Brain microvascular endothelial cell (primary cell): ENCODE measurements around the gene EYA2.
"Not testable (repeated sequence)": the region's sequence is repeated elsewhere in the genome, so short reads cannot be mapped to it uniquely, and the experiment has no call there.

Experiments
- DNase-seq: peaks from one replicate; pipeline ENCODE4 v3.0.0-alpha.2; 2020
- H3K27ac ChIP-seq: fragments of 250-450 bp; sonication (Bioruptor Pico); 2 replicates; pipeline ENCODE4 v1.5.1; 2020; ENCODE audit warnings: mild to moderate bottlenecking, moderate library complexity
- H3K27me3 ChIP-seq: fragments of 250-450 bp; sonication (Bioruptor Pico); replicated peaks from 2 replicates; pipeline ENCODE4 v1.5.1; 2020; ENCODE audit warnings: mild to moderate bottlenecking
- H3K36me3 ChIP-seq: fragments of 250-450 bp; sonication (Bioruptor Pico); replicated peaks from 2 replicates; pipeline ENCODE4 v1.5.1; 2020; ENCODE audit warnings: mild to moderate bottlenecking
- H3K4me3 ChIP-seq: 2 replicates; pipeline ENCODE4 v1.5.1; 2011; ENCODE audit warnings: low read depth, mild to moderate bottlenecking, control low read depth, low read length, moderate library complexity
- in situ Hi-C: cut with HindIII; loops from 2 replicates; pipeline ENCODE4 v1.10.0; 2017; ENCODE audit warnings: low sequenced_read_pairs, low pct_ligation_motif_present
- TF ChIP-seq, protein P1 (sequence below): IDR thresholded peaks from 2 replicates; pipeline ENCODE4 v1.5.1; 2011; ENCODE audit warnings: low read depth, mild to moderate bottlenecking, moderate library complexity, low read length, control low read depth, inconsistent platforms; ENCODE audit errors: missing control alignments

Gene EYA2

DNA sequence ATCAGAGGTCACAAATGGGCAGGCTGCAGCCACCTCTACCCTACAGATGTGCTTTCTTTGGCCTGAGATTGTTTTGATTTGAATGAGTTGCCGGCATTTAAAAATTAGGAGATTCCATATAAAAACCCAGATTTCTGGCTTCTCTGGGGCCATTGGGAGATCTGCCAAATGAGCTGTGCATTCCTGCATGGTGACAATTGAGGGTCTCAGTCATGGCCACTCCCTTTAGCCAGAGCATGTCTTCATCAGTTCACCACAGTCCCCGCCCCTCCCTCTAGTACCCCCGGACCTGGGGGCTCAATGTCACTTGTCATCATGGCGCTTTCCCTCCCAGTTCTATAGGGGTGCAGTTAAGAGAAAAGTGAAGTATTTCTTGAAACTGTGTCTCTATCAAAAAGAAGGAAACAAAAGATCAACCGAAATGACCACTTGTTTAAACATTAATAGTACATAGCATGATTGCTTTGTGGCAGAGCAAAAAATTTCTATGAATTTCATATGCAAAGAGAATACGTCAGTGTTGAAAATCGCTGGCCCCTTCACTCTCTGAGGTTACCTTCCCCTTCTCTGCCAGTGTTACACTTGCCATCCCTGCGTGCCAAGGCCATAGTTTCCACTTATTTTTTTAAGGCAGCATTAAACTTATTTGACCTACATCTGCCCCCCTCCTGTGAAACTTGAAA, 21.1 kb downstream of the EYA2 start:
- in situ Hi-C loops = no loop called here
- Histone ChIP-seq H3K4me3 (no peak overlapping the region), H3K27me3 (peaks cover 2% of the 10 kb centered on the region), H3K27ac (no peak overlapping the region), H3K36me3 (no peaks in the 10 kb centered on the region)
- no peak for DNase-seq
- TF ChIP-seq, protein P1, sequence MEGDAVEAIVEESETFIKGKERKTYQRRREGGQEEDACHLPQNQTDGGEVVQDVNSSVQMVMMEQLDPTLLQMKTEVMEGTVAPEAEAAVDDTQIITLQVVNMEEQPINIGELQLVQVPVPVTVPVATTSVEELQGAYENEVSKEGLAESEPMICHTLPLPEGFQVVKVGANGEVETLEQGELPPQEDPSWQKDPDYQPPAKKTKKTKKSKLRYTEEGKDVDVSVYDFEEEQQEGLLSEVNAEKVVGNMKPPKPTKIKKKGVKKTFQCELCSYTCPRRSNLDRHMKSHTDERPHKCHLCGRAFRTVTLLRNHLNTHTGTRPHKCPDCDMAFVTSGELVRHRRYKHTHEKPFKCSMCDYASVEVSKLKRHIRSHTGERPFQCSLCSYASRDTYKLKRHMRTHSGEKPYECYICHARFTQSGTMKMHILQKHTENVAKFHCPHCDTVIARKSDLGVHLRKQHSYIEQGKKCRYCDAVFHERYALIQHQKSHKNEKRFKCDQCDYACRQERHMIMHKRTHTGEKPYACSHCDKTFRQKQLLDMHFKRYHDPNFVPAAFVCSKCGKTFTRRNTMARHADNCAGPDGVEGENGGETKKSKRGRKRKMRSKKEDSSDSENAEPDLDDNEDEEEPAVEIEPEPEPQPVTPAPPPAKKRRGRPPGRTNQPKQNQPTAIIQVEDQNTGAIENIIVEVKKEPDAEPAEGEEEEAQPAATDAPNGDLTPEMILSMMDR = no peak

DNA sequence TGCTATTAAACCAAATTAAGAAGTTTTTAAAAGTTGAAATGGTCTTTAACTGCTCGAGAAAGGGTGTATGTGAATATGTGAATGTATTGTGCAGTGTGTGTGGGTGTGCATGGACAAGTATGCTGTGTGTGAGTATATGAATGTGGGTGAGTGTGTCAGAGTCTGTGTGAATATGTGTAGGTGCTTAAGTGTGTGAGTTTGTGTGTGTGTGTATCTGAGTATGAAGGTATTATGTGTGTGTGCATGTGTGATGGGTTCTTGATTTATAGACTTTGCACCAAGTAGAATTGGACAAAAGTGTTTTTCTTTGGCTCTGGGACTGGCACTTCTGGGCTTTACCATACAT, 21.6 kb downstream of the EYA2 start:
- in situ Hi-C loops = no loop called here
- H3K4me3 ChIP-seq = no peak overlapping the region
- H3K27ac ChIP-seq = no peak overlapping the region
- TF ChIP-seq, protein P1 = no peak
- H3K27me3 ChIP-seq = peaks cover 2% of the 10 kb centered on the region
- DNase-seq = no peak
- no peaks in the 10 kb centered on the region for H3K36me3 ChIP-seq

DNA sequence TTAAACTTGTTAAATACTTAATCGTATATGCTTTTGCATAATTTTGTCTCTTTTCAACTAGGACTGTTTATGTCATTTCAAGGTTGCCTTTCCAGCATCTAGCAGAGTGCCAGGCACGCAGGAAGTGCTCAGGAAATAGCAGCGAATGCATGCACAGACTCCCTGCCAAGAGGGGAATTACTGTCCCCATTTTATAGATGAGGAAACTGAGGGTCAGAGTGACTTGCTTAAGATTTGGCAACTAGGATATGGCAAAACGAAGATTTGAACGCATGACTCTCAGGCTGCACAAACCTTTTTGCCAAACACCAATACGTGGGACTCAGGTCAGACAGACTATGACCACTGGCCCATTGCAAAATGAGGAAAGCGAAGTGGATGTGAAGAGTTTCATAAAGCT, 22.5 kb downstream of the EYA2 start:
- in situ Hi-C loops = no loop called here
- Histone ChIP-seq H3K27me3 (peaks cover 2% of the 10 kb centered on the region), H3K27ac (no peak overlapping the region), H3K36me3 (no peaks in the 10 kb centered on the region), H3K4me3 (no peak overlapping the region)
- DNase-seq = no peak
- TF ChIP-seq, protein P1 = no peak

DNA sequence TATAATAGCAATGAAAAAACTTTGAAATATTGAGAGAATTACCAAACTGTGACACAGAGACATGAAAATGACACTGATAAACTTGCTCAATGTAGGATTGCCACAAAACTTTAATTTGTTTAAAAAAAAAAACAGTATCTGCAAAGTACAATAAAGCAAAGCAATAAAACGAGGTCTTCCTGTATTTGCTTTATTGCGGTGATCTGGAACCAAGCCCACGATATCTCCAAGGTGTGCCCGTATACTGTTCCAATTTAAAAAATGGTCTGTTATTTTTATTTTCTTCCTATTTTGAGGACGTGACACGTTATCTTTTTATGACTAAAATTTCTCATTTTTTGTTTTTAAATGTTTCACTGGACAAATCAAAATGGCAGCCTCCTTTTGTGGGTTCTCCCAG, 25.5 kb downstream of the EYA2 start:
- in situ Hi-C loops = no loop called here
- Histone ChIP-seq H3K27me3 (no peaks in the 10 kb centered on the region), H3K27ac (no peak overlapping the region), H3K4me3 (no peak overlapping the region), H3K36me3 (no peaks in the 10 kb centered on the region)
- DNase-seq = no peak
- TF ChIP-seq, protein P1 = no peak

DNA sequence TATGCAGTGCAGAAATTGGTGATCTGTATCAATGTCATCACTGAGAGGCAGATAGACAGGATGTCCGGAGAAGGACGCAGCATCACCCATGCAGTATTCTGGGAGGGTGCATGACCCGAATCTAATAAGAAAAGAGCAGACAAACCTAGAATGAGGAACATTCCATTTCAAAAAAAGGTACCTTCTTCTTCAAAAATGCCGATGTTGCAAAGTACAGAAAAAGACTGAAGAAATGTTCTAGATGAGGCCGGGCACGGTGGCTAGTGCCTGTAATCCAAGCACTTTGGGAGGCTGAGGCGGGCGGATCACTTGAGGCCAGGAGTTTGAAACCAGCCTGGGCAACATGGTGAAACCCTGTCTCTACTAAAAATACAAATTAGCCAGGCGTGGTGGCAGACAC, 28.2 kb downstream of the EYA2 start:
- DNase-seq, H3K27me3 ChIP-seq, in situ Hi-C loops, H3K36me3 ChIP-seq, H3K4me3 ChIP-seq, H3K27ac ChIP-seq: not testable (repeated sequence)

DNA sequence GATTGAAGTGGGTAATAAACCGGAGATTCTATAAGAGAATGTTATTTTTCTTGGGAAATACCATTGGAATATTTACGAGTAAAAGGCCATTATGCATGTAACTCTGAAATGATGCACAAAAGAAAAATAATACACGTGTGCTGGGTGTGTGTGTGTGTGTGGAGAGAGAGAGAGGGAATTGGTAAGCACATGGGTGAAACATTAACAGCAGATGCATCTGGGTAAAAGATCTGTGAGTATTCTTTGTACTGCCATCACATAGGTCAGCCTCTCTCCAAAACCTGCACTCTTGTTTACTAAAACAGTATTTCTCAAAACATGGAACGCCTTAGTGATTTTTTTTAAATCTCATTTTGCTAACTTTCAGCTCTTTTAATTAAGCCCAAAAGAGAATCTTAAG, 28.9 kb downstream of the EYA2 start:
- no peak for DNase-seq
- Histone ChIP-seq H3K4me3 (no peak overlapping the region), H3K27ac (no peak overlapping the region), H3K27me3 (peaks cover 5% of the 10 kb centered on the region), H3K36me3 (no peaks in the 10 kb centered on the region)
- in situ Hi-C loops = no loop called here
- TF ChIP-seq, protein P1 = no peak
